Mesenchymal stem cell (in vitro differentiated cells and primary cell): Measurements from ENCODE around the gene AK6.
"Not testable (repeated sequence)": the region's sequence is repeated elsewhere in the genome, so short reads cannot be mapped to it uniquely, and the experiment has no call there.

Experiments used
- DNase-seq: peaks from one replicate; pipeline ENCODE4 v3.0.0-alpha.2; 2013
- H2AFZ ChIP-seq: one replicate; pipeline ENCODE4 v1.6.1; 2013; ENCODE audit warnings: low read depth, mild to moderate bottlenecking, control low read depth, inconsistent platforms, low read length, moderate library complexity
- H2AK5ac ChIP-seq: 2 replicates; pipeline ENCODE4 v1.6.1; 2013; ENCODE audit warnings: low read length, moderate library complexity, mild to moderate bottlenecking, inconsistent platforms; ENCODE audit not compliant: severe bottlenecking
- H2BK120ac ChIP-seq: one replicate; pipeline ENCODE4 v1.6.1; 2013; ENCODE audit warnings: low read depth, mild to moderate bottlenecking, inconsistent platforms, low read length, moderate library complexity
- H2BK12ac ChIP-seq, 2 experiments: one replicate each; pipeline ENCODE4 v1.6.1; 2013; ENCODE audit warnings: inconsistent platforms in 2 of 2, low read length in 2 of 2, mild to moderate bottlenecking in 2 of 2, moderate library complexity in 2 of 2, control low read depth in 1 of 2
- H2BK15ac ChIP-seq: one replicate; pipeline ENCODE4 v1.6.1; 2013; ENCODE audit warnings: mild to moderate bottlenecking, low read depth, inconsistent platforms; ENCODE audit not compliant: poor library complexity, severe bottlenecking
- H2BK5ac ChIP-seq: 2 replicates; pipeline ENCODE4 v1.6.1; 2013; ENCODE audit warnings: low read depth, mild to moderate bottlenecking, low read length, control low read depth, inconsistent platforms; ENCODE audit not compliant: poor library complexity, severe bottlenecking
- H3K14ac ChIP-seq, 2 experiments: one replicate each; pipeline ENCODE4 v1.6.1; 2013; ENCODE audit warnings: inconsistent platforms in 2 of 2, low read length in 2 of 2, control low read depth in 1 of 2, mild to moderate bottlenecking in 1 of 2, moderate library complexity in 1 of 2
- H3K18ac ChIP-seq, 2 experiments: one replicate each; pipeline ENCODE4 v1.6.1; 2013; ENCODE audit warnings: inconsistent platforms in 2 of 2, low read length in 2 of 2, control low read depth in 1 of 2, low read depth in 1 of 2, mild to moderate bottlenecking in 1 of 2
- H3K23ac ChIP-seq, 2 experiments: one replicate each; pipeline ENCODE4 v1.6.1; 2013; ENCODE audit warnings: inconsistent platforms in 2 of 2, low read length in 2 of 2, mild to moderate bottlenecking in 2 of 2, moderate library complexity in 2 of 2, control low read depth in 1 of 2
- H3K27ac ChIP-seq: 2 replicates; pipeline ENCODE4 v1.5.1; 2013; ENCODE audit warnings: mild to moderate bottlenecking, moderate library complexity, low read length, control low read depth, inconsistent platforms; ENCODE audit not compliant: poor library complexity, severe bottlenecking
- H3K27me3 ChIP-seq, 2 experiments: 2 replicates each; pipeline versions ENCODE4 v1.6.1 to v1.7.0; 2013; ENCODE audit warnings: low read length in 2 of 2, mild to moderate bottlenecking in 2 of 2, moderate library complexity in 2 of 2, control low read depth in 1 of 2, inconsistent platforms in 1 of 2; ENCODE audit not compliant: control insufficient read depth in 1 of 2, insufficient read depth in 1 of 2
- H3K36me3 ChIP-seq, 2 experiments: 2 replicates each; pipeline versions ENCODE4 v1.6.1 to v1.7.0; 2013; ENCODE audit warnings: low read length in 2 of 2, control low read depth in 1 of 2, inconsistent platforms in 1 of 2, low read depth in 1 of 2, mild to moderate bottlenecking in 1 of 2; ENCODE audit not compliant: insufficient read depth in 2 of 2, control insufficient read depth in 1 of 2
- H3K4ac ChIP-seq, 2 experiments: one replicate each; pipeline ENCODE4 v1.6.1; 2013; ENCODE audit warnings: inconsistent platforms in 2 of 2, low read length in 2 of 2, mild to moderate bottlenecking in 2 of 2, moderate library complexity in 2 of 2, control low read depth in 1 of 2, low read depth in 1 of 2
- H3K4me1 ChIP-seq: 2 replicates; pipeline ENCODE4 v1.6.1; 2013; ENCODE audit warnings: low read depth, low read length, control low read depth; ENCODE audit not compliant: control insufficient read depth, insufficient read depth
- H3K4me2 ChIP-seq: 2 replicates; pipeline ENCODE4 v1.6.1; 2013; ENCODE audit warnings: low read length, mild to moderate bottlenecking, inconsistent platforms; ENCODE audit not compliant: poor library complexity, severe bottlenecking
- H3K4me3 ChIP-seq, 2 experiments: 2 replicates each; pipeline versions ENCODE4 v1.5.1 to v1.7.0; 2013; ENCODE audit warnings: low read length in 2 of 2, mild to moderate bottlenecking in 2 of 2, control low read depth in 1 of 2, low read depth in 1 of 2; ENCODE audit not compliant: insufficient read depth in 1 of 2
- H3K79me1 ChIP-seq: replicated peaks from 2 replicates; pipeline ENCODE4 v1.6.1; 2013; ENCODE audit warnings: mild to moderate bottlenecking, control low read depth, low read length, inconsistent platforms; ENCODE audit not compliant: poor library complexity, severe bottlenecking
- H3K9ac ChIP-seq: 2 replicates; pipeline ENCODE4 v1.7.0; 2013; ENCODE audit warnings: mild to moderate bottlenecking, low read length, moderate library complexity
- H3K9me3 ChIP-seq: 2 replicates; pipeline ENCODE4 v1.7.0; 2013; ENCODE audit warnings: mild to moderate bottlenecking, low read length; ENCODE audit not compliant: control insufficient read depth
- H4K8ac ChIP-seq: one replicate; pipeline ENCODE4 v1.6.1; 2013; ENCODE audit warnings: inconsistent platforms, mild to moderate bottlenecking, low read length, moderate library complexity
- H4K91ac ChIP-seq: one replicate; pipeline ENCODE4 v1.6.1; 2013; ENCODE audit warnings: mild to moderate bottlenecking, low read length, inconsistent platforms
- WGBS: methylation state at CpG from one replicate; pipeline ENCODE4 v1.1.7; 2013; ENCODE audit warnings: mixed read lengths; 5-methylcytosine and 5-hydroxymethylcytosine counted together

Gene AK6

GRCh38 chr5:69374911-69375446 lies 5.7 kb upstream of the AK6 start:
- Histone ChIP-seq H3K9ac (no peak overlapping the region), H3K4me1 (no peaks in the 10 kb centered on the region), H3K27ac (no peak overlapping the region), H3K9me3 (no peaks in the 10 kb centered on the region), H3K79me1 (peaks cover 11% of the 10 kb centered on the region), H4K91ac (no peak overlapping the region), H3K4me3 (no peak overlapping the region), H2BK120ac (no peak overlapping the region), H3K4ac (no peak overlapping the region), H3K14ac (no peak overlapping the region), H2BK5ac (no peak overlapping the region), H4K8ac (no peak overlapping the region), H3K27me3 (no peaks in the 10 kb centered on the region), H2AFZ (no peak overlapping the region), H3K18ac (no peak overlapping the region), H2BK12ac (no peak overlapping the region), H3K4me2 (no peak overlapping the region), H3K23ac (no peak overlapping the region), H2AK5ac (no peak overlapping the region), H2BK15ac (no peak overlapping the region), H3K36me3 (peaks cover 7 to 49% of the 10 kb centered on the region in 2 experiments)
- DNase-seq = no peak
- 98% methylated on average over 2 of the region's 4 CpGs for WGBS

DNA sequence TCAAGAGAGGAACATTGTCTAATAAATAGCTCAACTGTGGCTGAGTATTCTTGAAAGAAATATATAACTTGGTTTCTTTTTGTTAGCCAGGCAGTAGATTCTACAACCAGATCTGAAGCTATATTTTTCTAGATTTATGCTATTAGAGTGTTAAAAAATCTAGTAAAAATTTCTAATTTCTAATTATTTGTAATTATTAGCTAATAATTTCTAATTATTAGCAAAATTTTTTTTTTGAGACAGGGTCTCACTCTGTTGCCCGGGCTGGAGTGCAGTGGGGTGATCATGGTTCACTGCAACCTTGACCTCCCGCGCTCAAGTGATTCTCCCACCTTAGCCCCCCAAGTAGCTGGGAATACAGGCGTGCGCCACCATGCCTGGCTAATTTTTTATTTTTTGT lies 3.1 kb upstream of the AK6 start:
- Histone ChIP-seq H2BK120ac (no peak overlapping the region), H4K91ac (no peak overlapping the region), H3K18ac (no peak overlapping the region), H3K27ac (no peak overlapping the region), H2BK5ac (no peak overlapping the region), H3K4me1 (peaks cover 4% of the 10 kb centered on the region), H2AK5ac (no peak overlapping the region), H3K36me3 (peaks cover 4 to 33% of the 10 kb centered on the region in 2 experiments), H3K4me3 (no peak overlapping the region), H3K4me2 (no peak overlapping the region), H2AFZ (no peak overlapping the region), H2BK12ac (no peak overlapping the region), H3K23ac (no peak overlapping the region), H3K9me3 (no peaks in the 10 kb centered on the region), H3K14ac (no peak overlapping the region), H3K9ac (peak overlapping the region; percentile 47), H2BK15ac (no peak overlapping the region), H3K27me3 (no peaks in the 10 kb centered on the region), H3K4ac (no peak overlapping the region), H3K79me1 (peaks cover 7% of the 10 kb centered on the region), H4K8ac (no peak overlapping the region)
- WGBS = 96% methylated on average over 3 of the region's 5 CpGs
- no peak for DNase-seq

GRCh38 chr5:69370335-69370734 lies 1.0 kb upstream of the AK6 start:
- not testable (repeated sequence) for H3K27me3 ChIP-seq, H3K9me3 ChIP-seq, H2BK12ac ChIP-seq, H3K18ac ChIP-seq, H3K14ac ChIP-seq, DNase-seq, H3K79me1 ChIP-seq, H4K91ac ChIP-seq, H2BK15ac ChIP-seq, H2AFZ ChIP-seq, H3K27ac ChIP-seq, H3K4me1 ChIP-seq, H2BK120ac ChIP-seq, H4K8ac ChIP-seq, H3K23ac ChIP-seq
- peak overlapping the region; percentile 42 for H2AK5ac ChIP-seq
- H3K9ac ChIP-seq = peak overlapping the region; percentile 100
- peak overlapping the region; percentile 87 for H3K4me2 ChIP-seq
- H3K4ac ChIP-seq = peak overlapping the region in 1 of 2 experiments; percentile 6
- peaks cover 8 to 33% of the 10 kb centered on the region in 2 experiments for H3K36me3 ChIP-seq
- H2BK5ac ChIP-seq = peak overlapping the region; percentile 31
- H3K4me3 ChIP-seq = peak overlapping the region; percentile 82 to 86
- WGBS = 2% methylated on average over 14 of the region's 16 CpGs

DNA sequence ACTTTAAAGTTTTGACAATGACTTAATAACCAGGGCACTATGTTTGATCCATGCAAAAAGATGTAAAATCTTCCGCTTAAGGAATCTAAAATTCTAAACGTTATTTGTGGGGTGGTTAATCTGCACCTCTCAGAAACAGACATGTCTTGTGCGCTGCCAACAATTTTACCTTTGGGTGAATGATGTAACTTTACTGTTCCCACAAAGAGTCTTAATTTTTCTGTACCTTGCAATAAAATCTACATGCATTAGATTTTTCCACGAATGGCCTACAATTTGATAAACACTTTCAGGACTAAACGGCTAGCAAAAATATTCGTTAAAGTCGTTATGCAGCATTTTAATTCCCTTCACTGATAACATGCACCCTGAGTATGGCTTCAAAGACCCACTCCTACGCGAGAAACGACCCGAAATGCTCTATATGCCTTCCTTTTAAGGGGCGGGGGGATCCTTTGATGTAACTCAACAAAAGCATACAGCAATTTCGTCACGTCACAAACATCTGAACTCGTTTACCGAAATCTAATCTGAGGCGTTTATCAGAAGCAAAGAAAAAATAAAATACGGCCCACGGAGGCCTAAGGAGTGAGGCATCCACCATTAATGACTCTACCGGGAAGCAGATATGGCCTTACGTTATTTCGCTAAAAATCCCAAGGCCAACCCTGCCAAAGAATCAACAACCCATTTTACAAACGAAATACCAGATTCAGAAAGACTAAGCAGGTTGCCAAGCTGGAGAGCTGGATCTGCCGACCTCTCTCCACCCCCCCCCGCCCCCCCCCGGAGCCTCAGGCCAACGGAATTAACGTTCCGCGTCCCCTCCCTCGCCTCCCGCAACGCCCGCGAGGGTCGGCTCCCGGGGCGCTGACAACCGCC lies 621 bp downstream of the AK6 start:
- WGBS = under 1% methylated on average over 34 of the region's 39 CpGs

More for the DNA sequence above, 621 bp downstream of the AK6 start:
- H2AK5ac ChIP-seq = peak overlapping the region; percentile 81
- H3K9me3 ChIP-seq = no peaks in the 10 kb centered on the region
- H3K4me3 ChIP-seq = peak overlapping the region; percentile 82 to 86
- no peak overlapping the region for H2BK12ac ChIP-seq
- H3K27me3 ChIP-seq = no peaks in the 10 kb centered on the region
- no peak overlapping the region for H2BK15ac ChIP-seq
- peak overlapping the region; percentile 97 for H2BK120ac ChIP-seq
- peak overlapping the region; percentile 88 to 96 for H3K18ac ChIP-seq
- H3K14ac ChIP-seq = peak overlapping the region in 1 of 2 experiments; percentile 60
- peak; percentile 69 for DNase-seq
- H3K4me1 ChIP-seq = peaks cover 4% of the 10 kb centered on the region
- H3K79me1 ChIP-seq = peaks cover 5% of the 10 kb centered on the region
- H3K4me2 ChIP-seq = peak overlapping the region; percentile 65
- H3K36me3 ChIP-seq = peaks cover 9 to 32% of the 10 kb centered on the region in 2 experiments
- H3K27ac ChIP-seq = peak overlapping the region; percentile 84
- H4K8ac ChIP-seq = peak overlapping the region; percentile 98
- peak overlapping the region; percentile 96 for H4K91ac ChIP-seq
- H3K9ac ChIP-seq = peak overlapping the region; percentile 100
- peak overlapping the region; percentile 99 for H2BK5ac ChIP-seq
- H3K23ac ChIP-seq = no peak overlapping the region
- H2AFZ ChIP-seq = peak overlapping the region; percentile 82
- H3K4ac ChIP-seq = peak overlapping the region; percentile 71 to 85
